GM18526 (cell line): ENCODE results near the gene PYROXD2.

Source experiments
- POLR2A ChIP-seq: IDR thresholded peaks from 3 replicates; pipeline ENCODE4 v1.6.1; 2011; ENCODE audit not compliant: insufficient read length; ENCODE audit errors: extremely low read depth

The PYROXD2 gene

DNA sequence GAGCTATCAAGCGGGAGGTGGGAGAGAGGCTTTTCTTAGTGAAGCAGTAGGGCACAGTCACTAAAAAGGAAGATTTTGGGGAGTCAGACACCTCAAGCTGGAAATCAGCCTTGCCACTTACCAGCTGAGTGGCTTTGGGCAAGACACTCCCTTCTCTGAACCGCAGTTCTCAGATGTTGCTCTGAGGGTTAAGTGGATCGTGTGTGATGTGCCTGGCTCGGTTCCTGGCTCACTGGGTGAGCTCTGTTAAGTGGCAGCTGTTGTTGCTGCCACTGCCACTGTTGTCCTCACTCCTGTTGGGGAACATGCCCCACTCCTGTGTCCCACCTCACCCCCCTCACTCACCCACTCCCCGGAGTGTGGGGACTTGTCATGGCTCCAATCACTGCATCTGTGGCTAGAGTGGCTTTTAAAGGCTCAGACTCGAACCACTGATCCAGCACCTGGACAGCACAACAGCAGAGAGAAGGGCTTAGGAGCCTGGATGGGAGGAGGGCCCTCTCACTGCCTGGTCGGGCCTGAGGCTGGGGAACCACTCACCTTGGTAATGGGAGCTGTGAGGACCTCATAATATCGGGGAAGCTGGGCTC, 20.0 kb downstream of the PYROXD2 start:
- TF ChIP-seq POLR2A, result no peak

DNA sequence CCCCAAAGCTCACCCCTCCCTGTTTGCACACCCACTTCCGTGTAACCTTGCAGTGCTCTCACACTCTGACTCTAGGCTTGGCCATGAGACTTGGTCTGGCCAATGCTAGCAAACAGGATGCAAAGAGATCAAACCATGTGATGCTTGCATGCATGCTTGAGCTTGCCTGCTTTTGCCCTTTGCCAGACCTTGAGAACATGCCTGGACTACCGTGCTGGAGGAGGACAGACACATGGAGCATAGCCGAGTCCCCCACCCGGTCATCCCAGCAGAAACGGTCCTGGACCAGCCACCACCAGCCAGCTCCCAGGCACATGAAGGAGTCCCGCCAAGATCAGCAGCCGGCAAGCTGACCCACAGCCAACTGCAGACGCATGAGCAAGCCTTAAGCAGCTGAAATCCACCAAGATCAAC, 23.4 kb downstream of the PYROXD2 start:
- no peak for TF ChIP-seq POLR2A

DNA sequence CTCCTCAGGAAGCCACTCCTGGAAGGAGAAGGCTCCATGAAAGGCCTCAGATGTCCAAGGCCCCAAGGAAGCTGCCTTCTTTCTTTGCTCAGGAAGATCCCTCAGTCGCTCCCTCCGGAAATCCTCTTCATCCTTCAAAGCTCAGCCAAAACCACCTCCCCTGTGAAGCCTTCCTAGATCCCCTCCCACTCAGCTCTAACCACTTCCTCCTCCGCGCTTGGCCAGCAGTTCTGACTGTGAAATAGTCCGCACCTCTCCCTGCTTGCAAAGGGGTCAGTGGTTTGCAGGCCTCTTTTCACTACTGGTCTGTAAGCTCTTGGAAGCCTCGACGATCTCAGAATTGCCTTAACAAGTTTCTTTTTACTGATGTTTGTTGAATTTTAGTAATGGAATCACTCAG, 23.9 kb downstream of the PYROXD2 start:
- TF ChIP-seq POLR2A, result no peak

DNA sequence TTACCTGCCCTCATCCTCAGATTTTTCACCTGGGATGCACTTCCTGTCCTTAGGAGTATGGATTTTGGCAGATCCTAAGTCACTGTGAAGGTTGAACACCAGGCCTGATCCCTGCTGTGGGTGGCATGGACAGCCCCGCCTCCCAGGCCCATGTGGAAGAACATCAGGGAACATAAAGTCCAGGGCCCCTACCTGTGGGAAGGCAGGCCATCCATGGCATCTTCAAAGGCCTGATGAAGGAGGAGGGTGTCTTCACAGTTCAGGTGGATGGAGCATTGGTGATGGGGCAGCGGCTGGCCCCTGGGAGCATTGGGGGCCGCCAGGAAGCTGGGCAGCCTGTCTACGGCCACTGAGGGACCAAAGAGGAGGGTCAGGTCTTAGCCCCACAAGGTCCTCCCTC, 24.6 kb downstream of the PYROXD2 start:
- no peak for TF ChIP-seq POLR2A

DNA sequence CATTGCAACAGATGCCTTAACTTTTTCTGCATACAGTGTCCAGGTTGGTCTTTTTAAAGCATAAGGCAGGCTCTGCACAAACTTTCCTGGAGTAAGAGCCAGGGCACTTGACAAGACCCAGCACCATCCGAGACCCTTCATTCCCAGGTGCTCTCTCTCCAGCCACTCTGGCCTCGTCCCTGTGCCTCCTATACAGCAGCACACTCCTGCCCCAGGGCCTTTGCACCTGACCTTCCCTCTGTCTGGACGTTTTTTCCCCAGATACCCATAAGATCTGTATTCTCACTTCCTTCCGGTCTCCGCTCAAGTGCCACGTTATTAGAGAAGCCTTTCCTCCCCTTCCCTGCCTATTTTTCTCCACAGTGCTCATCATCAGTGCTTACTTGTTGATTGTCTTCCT, 25.6 kb downstream of the PYROXD2 start:
- TF ChIP-seq POLR2A, result no peak

DNA sequence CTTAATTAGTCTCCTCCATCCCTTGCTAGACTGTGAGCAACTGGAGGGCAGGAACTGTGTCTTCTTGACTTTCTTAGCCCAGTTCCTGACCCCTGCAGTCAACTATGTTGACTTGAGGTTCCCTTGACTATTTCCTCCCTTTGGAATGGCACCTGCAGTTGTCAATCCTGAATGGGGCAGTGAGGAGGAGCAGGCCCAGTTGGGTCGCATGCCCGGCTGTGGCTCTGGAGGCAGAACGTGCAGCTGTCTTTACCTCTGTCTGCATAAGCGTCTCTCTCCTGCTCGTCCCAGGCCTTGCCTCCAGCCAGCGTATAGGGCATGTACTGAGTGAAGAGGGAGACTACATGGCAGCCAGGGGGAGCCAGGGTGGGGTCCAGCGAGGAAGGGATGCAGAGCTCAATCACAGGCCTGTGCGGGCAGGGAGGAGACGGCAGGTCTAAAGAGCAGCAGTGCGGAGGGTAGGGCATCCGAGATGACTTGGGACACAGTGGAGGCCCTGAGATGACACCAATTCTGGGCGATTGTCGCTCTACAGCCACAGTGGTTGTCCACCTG, 26.8 kb downstream of the PYROXD2 start:
- TF ChIP-seq POLR2A, result no peak

DNA sequence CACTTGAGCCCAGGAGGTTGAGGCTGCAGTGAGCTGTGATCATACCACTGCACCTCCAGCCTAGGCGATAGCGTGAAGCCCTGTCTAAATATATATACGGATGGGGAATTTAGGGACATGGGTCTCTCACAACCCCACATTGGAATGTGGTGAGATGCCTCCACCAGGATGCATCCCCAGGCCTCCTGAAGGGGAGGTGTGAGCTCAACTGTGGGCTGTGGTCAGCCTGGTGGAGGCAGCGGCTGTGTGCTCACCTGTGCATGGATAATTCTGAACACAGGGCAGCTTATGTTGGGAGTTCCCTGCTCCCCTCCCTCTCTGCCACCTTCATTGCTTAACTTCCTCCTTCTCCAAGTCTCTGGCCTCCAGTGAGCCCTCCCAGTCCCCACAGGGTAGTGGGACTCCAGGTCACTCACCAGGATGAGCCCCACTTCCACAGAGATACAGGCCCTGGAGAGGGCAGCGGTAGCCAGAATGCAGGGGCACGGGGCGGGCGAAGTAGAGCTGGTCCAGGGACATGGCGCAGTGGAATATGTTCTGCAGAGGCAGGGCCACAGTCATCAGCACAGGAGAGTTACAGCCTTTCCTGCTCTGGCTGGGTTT, 30.4 kb downstream of the PYROXD2 start:
- TF ChIP-seq POLR2A, result no peak

DNA sequence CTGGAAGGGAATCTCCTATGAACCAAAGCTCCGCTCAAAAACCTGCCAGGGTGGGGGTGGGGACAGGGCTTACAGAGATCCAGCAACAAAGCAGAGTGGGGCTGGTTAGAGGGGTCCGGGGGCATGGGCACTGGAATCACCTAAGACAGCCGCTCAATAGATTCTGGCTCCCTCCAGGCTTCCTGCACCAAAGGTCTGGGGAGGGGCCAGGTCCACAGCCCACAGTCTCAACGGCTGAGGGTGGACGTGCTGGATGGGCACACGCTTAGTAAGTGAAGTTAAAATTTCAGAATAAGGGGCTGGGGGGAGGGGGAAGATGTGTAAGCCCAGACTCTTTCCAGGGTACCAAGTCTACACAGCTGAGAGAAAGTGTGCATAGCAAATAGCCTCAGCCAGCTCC, 31.1 kb downstream of the PYROXD2 start:
- no peak for TF ChIP-seq POLR2A

DNA sequence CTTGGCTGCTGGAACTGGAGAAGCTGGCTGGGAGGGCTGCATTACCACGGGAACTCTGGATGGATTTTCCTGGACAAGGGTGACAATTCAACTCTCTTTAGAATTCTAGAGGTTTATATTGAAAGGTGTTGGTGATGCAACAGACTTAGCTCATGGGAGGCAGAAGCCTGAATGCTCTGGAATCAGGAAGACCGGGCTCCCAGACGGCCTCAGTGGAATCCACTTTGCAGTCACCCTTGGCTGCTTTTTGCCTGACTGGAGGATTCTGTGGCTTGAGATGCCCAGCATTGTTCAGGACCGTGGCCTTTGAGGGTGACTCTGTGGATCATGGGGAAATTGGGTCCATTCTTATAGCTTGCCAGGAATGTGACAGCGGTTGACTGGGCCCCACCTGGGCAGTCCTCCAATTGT, 32.3 kb downstream of the PYROXD2 start:
- no peak for TF ChIP-seq POLR2A

DNA sequence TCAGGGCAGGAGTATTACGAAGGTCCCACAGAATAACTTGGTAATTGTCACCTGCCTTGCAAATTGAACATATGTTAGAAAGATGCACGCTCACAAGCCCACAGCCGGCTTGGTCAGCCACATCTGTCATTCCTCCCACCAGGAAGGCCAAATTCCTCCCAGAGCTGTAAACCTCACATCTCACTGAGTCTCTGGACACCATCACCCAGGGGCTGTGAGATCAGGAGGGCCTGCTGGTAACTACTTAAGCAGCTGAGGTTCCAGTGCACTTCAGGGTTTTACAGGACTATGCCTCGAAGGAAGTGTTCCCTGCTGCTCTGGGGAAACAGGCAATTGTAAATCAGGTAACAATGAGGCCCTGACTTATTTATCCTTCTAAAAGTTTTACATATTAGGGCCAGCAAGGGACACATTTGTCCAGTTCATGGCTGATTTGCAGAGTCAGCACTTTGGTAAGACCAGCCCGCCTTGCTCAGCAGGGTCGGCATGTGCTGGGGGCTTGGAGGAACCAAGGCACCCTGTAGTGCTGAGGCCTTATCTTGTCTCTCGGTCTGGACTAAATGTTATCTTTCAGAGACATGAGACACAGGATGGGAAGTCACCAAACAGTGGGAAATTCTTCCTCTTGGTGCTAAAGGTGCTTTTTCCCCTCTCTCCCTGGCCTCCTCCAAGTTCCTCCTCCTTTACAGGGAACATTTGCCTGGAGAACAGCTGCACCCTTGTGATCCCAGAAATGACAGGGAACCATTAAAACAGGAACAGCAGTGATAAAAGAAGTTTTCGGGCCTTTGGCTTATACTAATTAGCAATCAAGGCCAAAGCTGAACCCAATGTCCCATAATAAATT, 34.3 kb downstream of the PYROXD2 start:
- TF ChIP-seq POLR2A, result no peak

DNA sequence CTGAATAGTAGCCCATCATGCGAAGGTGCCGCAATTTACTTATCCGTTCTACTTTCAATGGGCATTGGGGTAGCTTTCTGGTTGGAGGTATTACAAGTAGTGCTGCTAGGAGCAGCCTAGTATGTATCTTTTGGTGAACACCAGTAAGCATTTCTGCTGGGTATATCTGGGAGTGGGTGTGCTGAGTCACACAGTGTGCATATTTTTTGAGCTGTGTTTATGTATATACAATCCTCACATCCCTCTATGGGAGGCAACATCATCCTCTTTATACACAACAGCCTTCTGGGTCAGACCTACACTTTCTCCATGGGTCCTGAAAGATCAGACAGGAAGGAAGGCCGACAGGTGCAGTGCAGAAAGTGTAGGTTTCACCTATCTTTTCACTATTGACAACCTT, 36.3 kb downstream of the PYROXD2 start:
- no peak for TF ChIP-seq POLR2A

DNA sequence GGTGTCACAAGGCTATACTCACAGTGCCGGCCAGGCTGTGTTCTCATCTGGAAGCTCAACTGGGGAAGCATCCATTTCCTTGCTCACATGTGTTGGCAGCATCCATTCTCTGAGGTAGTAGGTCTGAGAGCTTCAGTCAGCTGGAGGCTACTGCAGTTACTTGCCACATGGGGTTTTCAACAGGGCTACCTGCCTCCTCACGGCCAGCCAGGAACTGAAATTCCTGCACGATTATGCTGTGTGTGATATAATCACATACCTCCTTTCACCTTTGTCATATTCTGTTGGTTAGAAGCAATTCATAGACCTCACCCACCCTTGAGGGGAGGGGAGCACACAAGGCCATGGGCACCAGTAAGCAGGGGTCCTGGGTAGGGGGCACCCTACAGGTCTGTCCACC, 37.4 kb downstream of the PYROXD2 start:
- no peak for TF ChIP-seq POLR2A

DNA sequence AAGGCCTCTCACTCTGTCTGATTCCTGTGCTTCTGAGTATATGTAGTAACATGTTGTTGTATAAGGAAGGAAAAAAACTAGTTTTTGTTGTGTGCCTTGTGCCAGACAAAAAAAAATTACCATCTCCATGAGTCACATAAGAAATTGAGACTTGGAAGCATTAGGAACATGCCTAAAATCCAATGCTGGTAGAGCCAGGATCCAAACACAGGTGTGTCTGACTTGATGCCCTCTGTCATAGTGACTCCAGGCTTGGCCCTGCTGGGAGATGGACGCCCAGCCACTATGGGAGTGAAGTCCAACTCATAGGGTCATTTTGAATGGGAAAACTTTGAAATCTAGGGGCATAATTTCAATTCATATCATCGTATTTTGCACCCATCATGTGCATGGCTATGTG, 38.0 kb downstream of the PYROXD2 start:
- TF ChIP-seq POLR2A, result no peak

DNA sequence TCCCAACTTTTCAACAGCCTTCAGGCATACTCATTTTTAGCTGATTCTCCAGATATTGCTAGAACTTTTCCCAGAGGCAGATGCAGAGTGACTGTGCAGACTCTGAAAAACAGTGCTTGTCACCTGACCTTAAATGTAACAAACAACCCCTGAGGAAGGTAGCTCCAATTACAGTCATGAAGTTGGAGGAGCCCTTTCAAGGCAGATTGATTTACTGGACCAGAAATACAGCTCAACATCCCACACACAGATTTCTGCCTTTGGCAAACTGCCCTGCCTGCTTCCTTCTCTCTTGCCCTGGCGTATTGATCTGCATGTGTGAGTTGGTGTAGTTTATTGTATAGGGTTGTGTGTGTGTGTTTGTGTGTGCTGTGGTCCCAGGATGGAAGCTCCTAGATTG, 38.5 kb downstream of the PYROXD2 start:
- TF ChIP-seq POLR2A, result no peak

DNA sequence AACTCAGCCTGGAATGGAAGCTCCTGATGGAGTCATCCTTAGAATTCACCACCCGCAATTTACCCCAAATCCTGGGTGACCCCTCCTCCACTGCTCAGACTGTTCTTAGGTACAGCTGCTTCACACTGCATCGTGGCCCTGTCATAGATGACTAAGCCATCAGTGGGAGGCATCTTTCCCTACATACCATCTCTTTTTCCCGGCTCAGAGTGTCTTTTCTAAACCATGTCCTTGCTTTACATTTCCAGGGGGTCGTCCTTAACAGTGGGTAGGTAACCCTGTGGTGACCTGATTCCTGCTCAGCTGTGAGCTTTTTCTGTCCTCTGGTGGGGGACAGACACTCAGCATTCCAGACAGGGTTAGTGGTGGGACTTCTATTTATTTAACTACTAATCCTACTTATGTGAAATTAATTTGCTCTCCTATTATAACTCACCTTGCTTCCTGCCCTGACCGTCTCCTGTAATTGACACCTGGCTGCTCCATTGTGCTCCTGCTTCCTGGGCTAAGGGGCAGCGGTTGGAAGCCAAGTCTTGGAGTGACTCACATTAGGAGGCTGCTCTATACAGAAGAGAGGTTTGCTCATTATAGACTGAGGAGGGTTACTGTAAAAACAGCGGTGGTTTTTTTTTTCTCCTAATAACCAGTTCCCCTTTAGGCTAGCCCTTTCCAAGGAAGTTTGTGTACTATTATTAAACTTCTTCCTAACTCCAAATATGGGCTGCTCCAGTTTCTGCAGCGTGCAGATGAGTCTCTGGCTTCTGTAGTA, 40.6 kb downstream of the PYROXD2 start:
- TF ChIP-seq POLR2A, result no peak
